OCI-LY7 (cell line): Measurements from ENCODE around the gene AADACL4. TPM values are rescaled to one million over a fixed set of nuclear protein-coding genes. Genes with fewer than 3 reads are reported as not detected.

Source experiments
- BruUV-seq: library from RNA; stranded (reverse); fragments of 400-500 nt; replicated peaks from 2 replicates; lab custom pipeline; 2021; lab: Mats Ljungman, UMichigan
- CTCF ChIA-PET: fragments of 300-600 bp; sonication (Branson Sonifier 250); formaldehyde crosslinking; loops from one replicate; lab custom pipeline; 2022; ENCODE audit warnings: antibody characterized with exemption; ENCODE audit not compliant: unreplicated experiment; lab: Charles Lee
- POLR2A ChIA-PET: fragments of 300-600 bp; sonication (Branson Sonifier 250); formaldehyde crosslinking; loops from one replicate; lab custom pipeline; 2022; ENCODE audit warnings: antibody characterized with exemption; lab: Charles Lee
- DNase-seq: peaks from one replicate; pipeline ENCODE4 v3.0.0-alpha.2; 2015; ENCODE audit warnings: low spot score
- H2AFZ ChIP-seq: fragments of 200-600 bp; sonication (generic), shearing (Covaris generic); 2 replicates; pipeline ENCODE4 v1.6.1; 2014; ENCODE audit warnings: mild to moderate bottlenecking, antibody characterized with exemption, low read length, moderate library complexity
- H3K27ac ChIP-seq: fragments of 200-600 bp; sonication (generic); 2 replicates; pipeline ENCODE4 v1.5.1; 2014; ENCODE audit warnings: mixed run types, low read depth, mild to moderate bottlenecking, moderate library complexity, low read length, inconsistent platforms; ENCODE audit not compliant: poor library complexity, severe bottlenecking
- H3K36me3 ChIP-seq: fragments of 200-600 bp; sonication (generic); 2 replicates; pipeline ENCODE4 v1.6.1; 2014; ENCODE audit warnings: mild to moderate bottlenecking, antibody characterized with exemption, low read length, moderate library complexity, mixed read lengths; ENCODE audit not compliant: insufficient read depth
- H3K4me1 ChIP-seq: fragments of 200-600 bp; sonication (generic); 2 replicates; pipeline ENCODE4 v1.5.1; 2014; ENCODE audit warnings: mild to moderate bottlenecking, low read length; ENCODE audit not compliant: insufficient read depth, poor library complexity, severe bottlenecking
- H3K4me2 ChIP-seq: fragments of 200-600 bp; sonication (generic); 2 replicates; pipeline ENCODE4 v1.6.1; 2014; ENCODE audit warnings: mild to moderate bottlenecking, low read length
- H3K4me3 ChIP-seq: fragments of 200-600 bp; sonication (generic); 2 replicates; pipeline ENCODE4 v1.5.1; 2014; ENCODE audit warnings: mild to moderate bottlenecking, low read depth, low read length; ENCODE audit not compliant: poor library complexity, severe bottlenecking
- H3K79me2 ChIP-seq: fragments of 200-600 bp; sonication (generic); 2 replicates; pipeline ENCODE4 v1.6.1; 2016; ENCODE audit warnings: low read depth, mild to moderate bottlenecking, low read length, moderate library complexity, mixed read lengths; ENCODE audit not compliant: insufficient read depth
- H3K9me2 ChIP-seq: fragments of 200-600 bp; sonication (generic); 2 replicates; pipeline ENCODE4 v1.6.1; 2016; ENCODE audit warnings: mild to moderate bottlenecking, low read length, mixed read lengths; ENCODE audit not compliant: insufficient read depth
- H3K9me3 ChIP-seq: fragments of 200-600 bp; sonication (generic); 2 replicates; pipeline ENCODE4 v1.6.1; 2014; ENCODE audit warnings: mild to moderate bottlenecking, mixed run types, low read length, mixed read lengths
- H4K20me1 ChIP-seq: fragments of 200-600 bp; sonication (generic); 2 replicates; pipeline ENCODE4 v1.6.1; 2014; ENCODE audit warnings: mild to moderate bottlenecking, antibody characterized with exemption, low read length, moderate library complexity, mixed read lengths; ENCODE audit not compliant: insufficient read depth
- EZH2phosphoT487 ChIP-seq: fragments of 200-600 bp; sonication (generic); IDR thresholded peaks from 2 replicates; pipeline ENCODE4 v1.6.1; 2018; ENCODE audit warnings: low read depth, borderline replicate concordance, mild to moderate bottlenecking, mixed run types, antibody characterized with exemption, low read length, moderate library complexity, mixed read lengths
- intact Hi-C: fragments of 100-400 bp; cut with micrococcal nuclease; formaldehyde crosslinking; loops from one replicate; pipeline ENCODE4 v1.10.0; 2022; ENCODE audit not compliant: unreplicated experiment
- total RNA-seq, 2 experiments: library from RNA; depleted of rRNA in 1 of 2; stranded (reverse); fragments of >200 nt in 1 of 2; shearing (Covaris generic) in 1 of 2; gene quantifications; 2 replicates each; pipeline ENCODE4 v1.2.3, GENCODE V29; 2014 to 2022
- TF ChIP-seq, protein P1 (sequence below): fragments of 200-600 bp; sonication (generic); conservative IDR thresholded peaks from 2 replicates; pipeline ENCODE4 v1.5.1; 2014; ENCODE audit warnings: mild to moderate bottlenecking, antibody characterized with exemption, low read length, moderate library complexity, mixed read lengths

The AADACL4 gene
- total RNA-seq, 2 experiments from 2014 or later = not detected

DNA sequence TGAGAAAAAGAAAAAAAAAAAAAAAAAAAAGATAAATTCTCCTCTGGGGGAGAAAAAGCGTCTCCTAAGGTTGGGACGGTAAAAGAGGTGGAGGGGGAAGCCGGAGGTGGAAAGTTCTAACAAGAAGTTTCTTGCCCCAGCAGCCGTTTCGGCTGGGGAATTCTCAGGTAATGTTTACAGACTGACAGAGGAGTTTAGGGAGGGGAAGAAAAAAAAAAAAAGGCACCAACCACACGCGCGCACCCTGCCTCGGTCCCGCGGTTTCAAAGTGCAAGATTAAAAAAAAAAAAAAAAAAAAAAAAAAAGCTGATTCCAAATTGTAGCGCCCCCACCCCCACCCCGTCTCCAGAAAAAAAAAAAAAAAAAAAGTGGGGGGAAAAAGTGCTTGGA is 26.4 kb upstream of the AADACL4 start:
- POLR2A ChIA-PET = interaction anchor here (0.6 kb wide), 2 partner anchors 14 to 316 kb away, joined by 3 to 4 read pairs; no protein-coding TSS in a partner anchor
- no peak overlapping the region for H2AFZ ChIP-seq

DNA sequence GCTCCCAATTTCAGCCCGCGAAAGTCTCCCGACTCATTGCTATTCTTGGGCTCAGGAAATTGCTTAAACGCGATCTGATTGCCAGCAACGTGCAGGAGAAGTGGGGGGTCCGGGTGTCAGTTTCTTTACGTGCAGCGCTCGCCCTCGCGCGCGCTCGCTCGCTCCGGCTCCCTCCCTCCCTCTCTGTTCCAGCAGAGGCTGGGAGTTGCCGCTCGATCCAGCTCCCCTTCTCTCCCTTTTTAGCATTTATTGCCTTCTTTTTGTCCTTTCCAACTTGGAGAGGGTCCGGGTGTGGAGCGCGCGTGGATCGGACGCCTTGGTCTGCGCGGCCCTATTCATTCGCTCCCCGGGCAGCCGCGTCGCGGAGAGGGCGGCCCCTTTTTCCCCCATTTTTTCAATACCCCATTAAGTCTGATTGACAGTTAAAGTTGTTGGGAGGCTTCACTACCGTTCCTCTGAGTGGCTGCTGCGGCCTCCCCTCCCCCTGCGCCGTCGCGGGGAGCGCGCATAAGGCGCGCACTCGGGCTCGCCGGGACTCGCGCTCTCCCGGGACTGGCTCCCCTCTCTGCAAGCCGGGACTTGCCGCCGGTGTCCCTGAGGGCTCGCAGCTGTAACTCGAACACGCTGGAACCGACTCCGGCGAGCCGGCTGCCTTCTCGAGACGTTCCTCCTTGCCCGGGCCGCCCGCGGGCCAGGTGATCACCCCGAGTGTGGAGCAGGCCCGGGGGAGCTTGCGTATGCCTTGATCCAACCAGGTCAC is 25.8 kb upstream of the AADACL4 start, which contains the start of gene DHRS3:
DHRS3 (minus strand) TSS at position 310 of the 760 bp plus-strand sequence. CDS start 862 bp downstream, outside the sequence.
- Histone ChIP-seq H3K4me3 (no peak within 1 kb of the TSS), H3K4me1 (no peaks in the 10 kb centered on the region), H3K27ac (no peak within 1 kb of the TSS), H3K9me3 (no peaks in the 10 kb centered on the region), H2AFZ (no peak within 1 kb of the TSS), H3K79me2 (no peaks in the 10 kb centered on the region), H3K36me3 (no peaks in the 10 kb centered on the region), H3K9me2 (no peaks in the 10 kb centered on the region), H4K20me1 (no peaks in the 10 kb centered on the region), H3K4me2 (no peak within 1 kb of the TSS)
- TF ChIP-seq EZH2phosphoT487 = no peak
- DNase-seq = no peak
- ChIA-PET POLR2A (interaction anchor here (0.6 kb wide), 2 partner anchors 13 to 317 kb away, joined by 3 to 4 read pairs; no protein-coding TSS in a partner anchor), CTCF (interaction anchor here (0.6 kb wide), 1 partner anchor 34 kb away, joined by 3 read pairs; no protein-coding TSS in a partner anchor)
- BruUV-seq = no TSS peak
- intact Hi-C loops = no loop called here

More for the DNA sequence above, 26.4 kb upstream of the AADACL4 start:
- no peaks in the 10 kb centered on the region for H3K9me2 ChIP-seq
- no TSS peak for BruUV-seq
- no peak overlapping the region for H3K4me2 ChIP-seq
- no peak overlapping the region for H3K4me3 ChIP-seq
- no peak for DNase-seq
- H4K20me1 ChIP-seq = no peaks in the 10 kb centered on the region
- no peaks in the 10 kb centered on the region for H3K9me3 ChIP-seq
- H3K79me2 ChIP-seq = no peaks in the 10 kb centered on the region
- H3K27ac ChIP-seq = no peak overlapping the region
- intact Hi-C loops = no loop called here
- H3K4me1 ChIP-seq = no peaks in the 10 kb centered on the region
- CTCF ChIA-PET = no interaction called here
- no peak for TF ChIP-seq EZH2phosphoT487
- TF ChIP-seq, protein P1, sequence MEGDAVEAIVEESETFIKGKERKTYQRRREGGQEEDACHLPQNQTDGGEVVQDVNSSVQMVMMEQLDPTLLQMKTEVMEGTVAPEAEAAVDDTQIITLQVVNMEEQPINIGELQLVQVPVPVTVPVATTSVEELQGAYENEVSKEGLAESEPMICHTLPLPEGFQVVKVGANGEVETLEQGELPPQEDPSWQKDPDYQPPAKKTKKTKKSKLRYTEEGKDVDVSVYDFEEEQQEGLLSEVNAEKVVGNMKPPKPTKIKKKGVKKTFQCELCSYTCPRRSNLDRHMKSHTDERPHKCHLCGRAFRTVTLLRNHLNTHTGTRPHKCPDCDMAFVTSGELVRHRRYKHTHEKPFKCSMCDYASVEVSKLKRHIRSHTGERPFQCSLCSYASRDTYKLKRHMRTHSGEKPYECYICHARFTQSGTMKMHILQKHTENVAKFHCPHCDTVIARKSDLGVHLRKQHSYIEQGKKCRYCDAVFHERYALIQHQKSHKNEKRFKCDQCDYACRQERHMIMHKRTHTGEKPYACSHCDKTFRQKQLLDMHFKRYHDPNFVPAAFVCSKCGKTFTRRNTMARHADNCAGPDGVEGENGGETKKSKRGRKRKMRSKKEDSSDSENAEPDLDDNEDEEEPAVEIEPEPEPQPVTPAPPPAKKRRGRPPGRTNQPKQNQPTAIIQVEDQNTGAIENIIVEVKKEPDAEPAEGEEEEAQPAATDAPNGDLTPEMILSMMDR = no peak
- no peaks in the 10 kb centered on the region for H3K36me3 ChIP-seq

DNA sequence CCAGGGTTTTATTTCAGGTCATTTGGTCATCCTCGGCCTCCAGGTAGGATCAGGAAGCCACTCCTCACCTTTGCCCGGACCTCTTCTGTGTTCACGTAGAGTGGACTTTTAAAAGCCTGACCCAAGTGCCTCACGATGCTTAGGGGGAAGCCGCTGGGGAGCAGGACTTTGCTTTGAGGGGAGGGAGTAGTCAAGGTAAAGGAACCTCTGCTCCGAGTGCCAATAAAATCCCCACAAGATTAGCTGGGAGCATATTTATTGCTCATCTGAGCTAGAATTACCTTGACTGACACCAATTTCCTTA is 25.3 kb upstream of the AADACL4 start:
- Histone ChIP-seq H3K36me3 (no peaks in the 10 kb centered on the region), H3K9me2 (no peaks in the 10 kb centered on the region), H3K4me1 (no peaks in the 10 kb centered on the region), H3K4me3 (no peak overlapping the region), H3K4me2 (no peak overlapping the region), H2AFZ (no peak overlapping the region), H3K9me3 (no peaks in the 10 kb centered on the region), H3K79me2 (no peaks in the 10 kb centered on the region), H3K27ac (no peak overlapping the region), H4K20me1 (no peaks in the 10 kb centered on the region)
- no peak for TF ChIP-seq EZH2phosphoT487
- ChIA-PET CTCF (interaction anchor here (0.6 kb wide), 1 partner anchor 33 kb away, joined by 3 read pairs; no protein-coding TSS in a partner anchor), POLR2A (no interaction called here)
- intact Hi-C loops = no loop called here
- BruUV-seq = no TSS peak
- no peak for DNase-seq
